IPS DF 6.9 (cell line): Measurements from ENCODE around the gene TRIM44.
"Not testable (repeated sequence)": the region's sequence is repeated elsewhere in the genome, so short reads cannot be mapped to it uniquely, and the experiment has no call there.

ENCODE experiments used
- DNase-seq: peaks from one replicate; pipeline ENCODE4 v3.0.0-alpha.2; 2013; ENCODE audit warnings: low read depth, low spot score
- H3K27ac ChIP-seq: one replicate; pipeline ENCODE4 v1.5.1; 2013; ENCODE audit warnings: low read length, control low read depth
- H3K27me3 ChIP-seq: 2 replicates; pipeline ENCODE4 v1.6.1; 2013; ENCODE audit warnings: mild to moderate bottlenecking, low read length; ENCODE audit not compliant: control insufficient read depth, insufficient read depth
- H3K36me3 ChIP-seq: 2 replicates; pipeline ENCODE4 v1.6.1; 2013; ENCODE audit warnings: low read length; ENCODE audit not compliant: control insufficient read depth, insufficient read depth
- H3K4me1 ChIP-seq: 2 replicates; pipeline ENCODE4 v1.6.1; 2013; ENCODE audit warnings: low read length; ENCODE audit not compliant: control insufficient read depth, insufficient read depth
- H3K4me3 ChIP-seq: 2 replicates; pipeline ENCODE4 v1.5.1; 2013; ENCODE audit warnings: mild to moderate bottlenecking, low read length
- H3K9me3 ChIP-seq: 2 replicates; pipeline ENCODE4 v1.6.1; 2013; ENCODE audit warnings: low read length, inconsistent platforms; ENCODE audit not compliant: control insufficient read depth, insufficient read depth
- WGBS: extraction: QIAGEN DNeasy Blood & Tissue Kit; methylation state at CpG from one replicate; pipeline ENCODE4 v1.1.7; 2013; ENCODE audit warnings: mixed read lengths, missing lambda C conversion rate; ENCODE audit not compliant: insufficient read length, insufficient coverage; 5-methylcytosine and 5-hydroxymethylcytosine counted together

TRIM44 gene

GRCh38 chr11:35852056-35852455 lies 189.5 kb downstream of the TRIM44 start:
- no peaks in the 10 kb centered on the region for H3K27me3 ChIP-seq
- H3K9me3 ChIP-seq: no peaks in the 10 kb centered on the region
- H3K27ac ChIP-seq: no peak overlapping the region
- no CpG with 5 or more reads among the region's 6 CpGs for WGBS
- no peak overlapping the region for H3K4me3 ChIP-seq
- DNase-seq: no peak
- H3K36me3 ChIP-seq: no peaks in the 10 kb centered on the region
- no peaks in the 10 kb centered on the region for H3K4me1 ChIP-seq

DNA sequence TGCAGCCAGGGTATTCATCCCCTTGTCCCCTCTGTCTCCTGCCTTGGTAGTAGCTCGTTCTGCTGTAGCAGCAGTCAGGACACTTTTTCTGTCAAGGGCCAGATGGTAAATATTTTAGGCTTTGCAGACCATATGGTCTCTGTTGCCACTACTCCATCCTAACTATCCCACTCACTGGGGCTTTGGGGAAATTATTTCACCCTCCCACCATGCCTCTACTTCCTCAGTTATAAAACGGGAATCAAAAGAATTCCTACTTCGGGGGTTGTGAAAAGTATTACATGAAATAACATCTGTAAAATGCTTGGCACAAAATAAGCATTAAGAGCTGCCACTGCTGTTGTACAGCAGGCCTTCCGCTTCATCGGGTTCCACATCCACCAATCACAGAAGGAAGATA lies 191.4 kb downstream of the TRIM44 start:
- Histone ChIP-seq H3K36me3 (no peaks in the 10 kb centered on the region), H3K27me3 (no peaks in the 10 kb centered on the region), H3K4me1 (no peaks in the 10 kb centered on the region), H3K9me3 (no peaks in the 10 kb centered on the region), H3K4me3 (no peak overlapping the region), H3K27ac (no peak overlapping the region)
- WGBS: no CpG with 5 or more reads among the region's 5 CpGs
- DNase-seq: no peak

DNA sequence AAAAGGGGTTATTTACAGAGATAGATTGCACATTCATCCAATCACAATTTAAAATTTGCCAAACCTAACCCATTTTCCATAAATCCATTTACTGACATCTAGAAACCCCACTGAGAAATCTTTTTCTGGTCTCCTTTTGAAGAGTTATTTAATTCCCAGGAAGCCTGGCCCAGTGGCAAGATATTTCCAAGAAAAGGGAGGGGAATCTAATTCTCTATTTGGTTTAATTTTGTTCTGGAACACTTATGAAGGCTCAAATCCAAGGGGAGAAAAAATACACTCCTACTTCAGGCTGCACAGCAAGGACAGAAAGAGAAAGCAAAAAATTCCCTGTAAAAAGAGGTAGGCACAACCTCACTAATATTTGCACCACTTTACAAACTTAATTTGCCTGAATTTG lies 193.1 kb downstream of the TRIM44 start:
- H3K4me1 ChIP-seq: no peaks in the 10 kb centered on the region
- no peaks in the 10 kb centered on the region for H3K27me3 ChIP-seq
- no peak overlapping the region for H3K27ac ChIP-seq
- H3K9me3 ChIP-seq: no peaks in the 10 kb centered on the region
- no peak overlapping the region for H3K4me3 ChIP-seq
- DNase-seq: no peak
- H3K36me3 ChIP-seq: no peaks in the 10 kb centered on the region

DNA sequence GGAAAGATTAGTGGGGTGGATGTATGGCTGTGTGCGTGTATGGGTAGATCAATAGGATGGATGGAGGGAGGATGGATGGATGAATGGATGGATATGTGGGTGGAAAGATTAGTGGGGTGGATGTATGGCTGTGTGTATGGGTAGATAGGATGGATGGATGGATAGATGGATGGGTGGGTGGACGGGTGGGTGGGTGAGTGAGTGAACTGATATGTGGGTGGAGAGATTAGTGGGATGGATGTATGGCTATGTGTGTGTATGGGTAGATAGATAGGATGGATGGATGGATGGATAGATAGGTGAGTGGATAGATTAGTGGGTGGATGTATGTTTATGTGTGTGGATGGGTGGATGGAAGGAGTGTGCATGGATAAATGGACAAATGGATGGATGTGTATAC lies 193.7 kb downstream of the TRIM44 start:
- Histone ChIP-seq H3K36me3 (no peaks in the 10 kb centered on the region), H3K4me1 (no peaks in the 10 kb centered on the region), H3K4me3 (no peak overlapping the region), H3K27ac (no peak overlapping the region), H3K27me3 (no peaks in the 10 kb centered on the region), H3K9me3 (no peaks in the 10 kb centered on the region)
- no peak for DNase-seq
- WGBS: 100% methylated on average over 2 of the region's 2 CpGs

GRCh38 chr11:35856756-35857155 lies 194.2 kb downstream of the TRIM44 start:
- H3K4me3 ChIP-seq: no peak overlapping the region
- H3K27ac ChIP-seq: no peak overlapping the region
- DNase-seq: no peak
- H3K27me3 ChIP-seq: no peaks in the 10 kb centered on the region
- H3K36me3 ChIP-seq: no peaks in the 10 kb centered on the region
- H3K9me3 ChIP-seq: no peaks in the 10 kb centered on the region
- no peaks in the 10 kb centered on the region for H3K4me1 ChIP-seq

- no peak overlapping the region for H3K27ac ChIP-seq
- H3K4me3 ChIP-seq: no peak overlapping the region
- no peaks in the 10 kb centered on the region for H3K36me3 ChIP-seq
- no CpG with 5 or more reads among the region's 3 CpGs for WGBS
- H3K9me3 ChIP-seq: no peaks in the 10 kb centered on the region
- no peak for DNase-seq
- H3K27me3 ChIP-seq: no peaks in the 10 kb centered on the region
- no peaks in the 10 kb centered on the region for H3K4me1 ChIP-seq
Measured at GRCh38 chr11:35857922-35858321, 195.3 kb downstream of the TRIM44 start.

GRCh38 chr11:35859301-35859700 lies 196.7 kb downstream of the TRIM44 start:
- no peak for DNase-seq
- Histone ChIP-seq H3K36me3 (no peaks in the 10 kb centered on the region), H3K27me3 (no peaks in the 10 kb centered on the region), H3K4me1 (no peaks in the 10 kb centered on the region), H3K27ac (no peak overlapping the region), H3K9me3 (no peaks in the 10 kb centered on the region), H3K4me3 (no peak overlapping the region)
- no CpG with 5 or more reads among the region's 2 CpGs for WGBS

- not testable (repeated sequence) for H3K4me3 ChIP-seq, H3K9me3 ChIP-seq, H3K27ac ChIP-seq
Measured at GRCh38 chr11:35860194-35860593, 197.6 kb downstream of the TRIM44 start.

DNA sequence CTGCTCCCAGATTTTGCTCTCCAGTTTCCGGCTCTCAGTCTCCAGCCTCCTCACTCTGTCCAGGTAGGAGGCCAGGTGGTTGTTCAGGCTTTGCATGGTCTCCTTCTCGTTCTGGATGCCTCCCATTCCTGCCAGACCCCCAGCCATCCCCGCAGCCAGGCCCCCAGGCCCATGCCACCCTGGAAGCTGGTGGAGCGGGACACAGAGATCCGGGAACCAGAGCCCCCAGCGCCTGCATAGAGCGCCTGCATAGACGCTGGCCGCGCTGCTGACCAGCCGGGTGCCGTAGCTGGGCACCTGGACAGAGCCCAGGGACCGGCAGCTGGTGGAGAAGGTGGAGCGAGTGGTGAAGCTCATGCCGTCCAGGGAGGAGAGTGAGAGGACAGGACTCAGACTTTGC lies 198.6 kb downstream of the TRIM44 start:
- WGBS: no CpG with 5 or more reads among the region's 15 CpGs
- no peak overlapping the region for H3K4me3 ChIP-seq
- H3K27ac ChIP-seq: no peak overlapping the region
- H3K36me3 ChIP-seq: no peaks in the 10 kb centered on the region
- no peak for DNase-seq
- no peaks in the 10 kb centered on the region for H3K9me3 ChIP-seq
- no peaks in the 10 kb centered on the region for H3K27me3 ChIP-seq
- H3K4me1 ChIP-seq: no peaks in the 10 kb centered on the region

More at GRCh38 chr11:35860194-35860593, 197.6 kb downstream of the TRIM44 start:
- not testable (repeated sequence) for H3K27me3 ChIP-seq, DNase-seq, H3K4me1 ChIP-seq, H3K36me3 ChIP-seq
- WGBS: no CpG with 5 or more reads among the region's 3 CpGs

DNA sequence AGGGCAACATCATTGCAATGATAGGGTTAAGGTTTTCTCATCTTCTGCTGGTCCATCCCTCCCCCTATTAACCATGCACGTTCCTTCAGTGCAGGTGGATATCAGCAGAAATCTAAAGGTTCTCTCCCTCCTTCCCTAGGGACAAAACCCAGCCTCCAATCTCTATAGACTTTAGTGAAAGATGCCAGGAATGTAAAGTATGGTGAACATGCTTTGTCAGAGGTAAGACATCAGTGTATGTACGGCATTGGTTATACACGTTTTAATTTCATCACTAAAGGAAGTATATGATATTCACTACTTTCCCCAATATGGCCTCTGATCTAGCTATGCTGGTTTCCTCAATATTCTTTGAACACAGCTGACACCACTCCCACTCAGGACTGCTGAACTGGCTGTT lies 200.1 kb downstream of the TRIM44 start:
- Histone ChIP-seq H3K36me3 (no peaks in the 10 kb centered on the region), H3K4me1 (no peaks in the 10 kb centered on the region), H3K4me3 (no peak overlapping the region), H3K9me3 (no peaks in the 10 kb centered on the region), H3K27ac (no peak overlapping the region), H3K27me3 (no peaks in the 10 kb centered on the region)
- DNase-seq: no peak
- WGBS: no CpG with 5 or more reads among the region's 3 CpGs

- no peaks in the 10 kb centered on the region for H3K36me3 ChIP-seq
- H3K27me3 ChIP-seq: no peaks in the 10 kb centered on the region
- no CpG with 5 or more reads among the region's 2 CpGs for WGBS
- H3K9me3 ChIP-seq: no peaks in the 10 kb centered on the region
- no peak for DNase-seq
- no peaks in the 10 kb centered on the region for H3K4me1 ChIP-seq
- H3K4me3 ChIP-seq: no peak overlapping the region
- H3K27ac ChIP-seq: no peak overlapping the region
Measured at GRCh38 chr11:35864131-35864530, 201.6 kb downstream of the TRIM44 start.
